HG03354 (cell line): ENCODE results near the gene CDPF1.

Source experiments
- ATAC-seq: cut with Tn5 transposase; IDR thresholded peaks from one replicate; pipeline ENCODE4 v1.9.1; 2021; ENCODE audit warnings: mild to moderate bottlenecking; ENCODE audit not compliant: unreplicated experiment, poor library complexity, severe bottlenecking

The CDPF1 gene

GRCh38 chr22:46262449-46263215 lies 12.5 kb upstream of the CDPF1 start:
- no peak for ATAC-seq

GRCh38 chr22:46260038-46260437 lies 9.9 kb upstream of the CDPF1 start:
- no peak for ATAC-seq

- no peak for ATAC-seq
These were observed 9.3 kb upstream of the CDPF1 start for GRCh38 chr22:46259374-46259773.

- no peak for ATAC-seq
These were observed 6.4 kb upstream of the CDPF1 start for GRCh38 chr22:46256358-46256958.

DNA sequence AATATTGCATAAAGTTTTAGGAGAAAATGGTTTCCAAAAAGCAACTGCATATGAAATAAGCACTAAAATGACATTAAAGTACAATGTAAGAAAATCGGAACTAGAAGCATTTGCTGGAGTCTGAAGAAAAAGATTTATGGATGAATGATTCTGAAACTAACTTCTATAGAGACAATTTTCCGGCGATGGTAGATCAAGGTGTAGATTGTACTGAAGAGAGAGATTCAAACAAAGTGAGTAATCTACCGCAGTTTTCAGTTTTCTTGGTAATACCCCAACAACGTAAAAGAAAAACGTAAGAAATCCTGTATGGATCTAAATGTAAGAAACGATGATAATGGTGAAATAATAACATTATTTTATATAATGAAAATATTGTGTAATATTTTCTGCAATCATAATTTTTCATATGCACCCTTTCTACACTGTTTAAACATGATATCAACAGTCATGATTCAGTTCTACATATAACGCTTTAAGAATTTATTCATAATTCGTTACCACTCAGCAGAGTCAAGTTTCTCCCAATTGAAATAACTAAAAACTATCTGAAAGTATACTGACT lies 1.8 kb upstream of the CDPF1 start:
- ATAC-seq = no peak

DNA sequence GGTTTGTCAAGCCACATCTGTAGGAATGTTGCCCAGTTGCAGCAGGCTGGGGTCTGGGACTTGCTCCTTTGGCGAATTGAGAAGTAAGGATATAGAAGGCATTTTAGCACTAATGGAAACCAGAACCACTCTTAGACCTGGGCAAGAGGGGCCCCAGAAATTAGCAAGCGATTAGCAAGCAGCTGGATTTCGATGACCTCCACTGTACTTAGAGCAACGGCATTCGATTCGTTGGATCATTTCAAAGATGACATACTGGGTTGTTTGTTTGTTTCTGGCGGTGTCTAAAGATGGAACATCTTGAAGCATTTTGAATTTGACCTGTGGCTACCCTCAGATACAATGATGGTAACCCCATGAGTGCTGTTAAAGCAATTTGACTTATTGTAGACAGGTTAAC lies 1.2 kb upstream of the CDPF1 start:
- no peak for ATAC-seq

GRCh38 chr22:46250783-46251125 lies 661 bp upstream of the CDPF1 start:
- peak; percentile 15 for ATAC-seq

DNA sequence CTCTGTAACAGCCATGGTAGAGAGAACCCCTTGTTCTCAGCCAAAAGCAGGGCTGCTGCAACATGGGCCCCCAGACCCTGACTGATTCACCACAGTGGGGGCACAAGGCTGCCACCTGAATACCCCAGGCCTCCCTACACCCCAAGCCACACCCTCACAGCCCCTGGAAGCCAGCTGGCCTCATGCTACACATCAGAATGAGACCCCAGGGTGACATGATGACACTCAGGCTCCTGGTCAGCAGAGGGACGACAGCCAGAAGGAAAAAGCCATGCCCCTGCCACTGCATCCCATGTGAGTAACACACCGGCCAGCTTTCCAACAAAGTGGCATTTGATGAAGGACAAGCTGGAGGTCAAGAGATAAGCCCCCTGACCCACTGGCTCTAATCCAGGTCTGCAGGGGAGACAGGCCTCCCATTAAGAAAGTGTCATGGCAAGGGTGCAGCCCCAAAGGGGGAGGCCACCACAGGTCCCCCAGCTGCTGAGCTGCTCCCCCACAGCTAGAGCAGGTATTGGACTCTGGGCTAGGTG lies 2.6 kb downstream of the CDPF1 start:
- no peak for ATAC-seq

DNA sequence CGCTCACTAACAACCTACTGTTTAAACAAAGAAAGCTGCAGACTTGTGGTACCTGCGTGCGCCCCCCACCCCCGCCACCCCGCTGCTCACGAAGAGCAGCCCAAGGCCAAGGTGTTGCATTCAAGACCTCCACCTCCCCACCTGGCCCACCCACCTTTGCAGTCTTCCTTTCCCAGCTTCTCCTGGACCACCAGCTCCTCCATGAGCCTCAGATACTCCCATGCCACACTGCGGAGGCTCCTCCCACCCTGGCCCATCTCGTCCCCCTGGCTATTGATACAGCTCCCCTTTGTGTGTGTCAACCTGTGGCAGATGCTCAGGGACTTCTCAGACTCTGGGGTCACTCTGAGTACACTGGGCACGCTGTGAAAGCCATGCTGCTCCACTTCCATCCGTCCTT lies 3.9 kb downstream of the CDPF1 start:
- ATAC-seq = no peak

DNA sequence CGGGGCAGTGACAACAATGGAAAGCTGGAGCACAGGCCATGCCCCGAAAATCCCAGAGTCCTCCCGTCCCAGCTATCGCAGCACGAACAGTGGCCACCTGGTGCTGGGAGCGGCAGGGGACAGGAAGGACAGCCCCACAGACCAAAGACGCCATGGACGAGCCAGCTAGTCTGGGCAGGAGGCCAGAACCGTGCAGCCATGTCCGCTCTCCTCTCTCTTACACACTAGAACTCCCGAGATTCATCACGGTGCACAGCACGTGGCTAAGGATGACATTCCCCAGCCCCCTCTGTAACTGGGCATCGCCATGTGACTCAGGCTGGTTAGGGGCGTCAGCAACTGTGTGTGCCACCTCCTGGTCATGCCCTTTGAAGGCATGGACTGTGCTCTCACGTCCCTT lies 4.6 kb downstream of the CDPF1 start:
- ATAC-seq = no peak

- no peak for ATAC-seq
These were observed 5.3 kb downstream of the CDPF1 start for GRCh38 chr22:46244771-46245170.

GRCh38 chr22:46242076-46242475 lies 8.0 kb downstream of the CDPF1 start:
- no peak for ATAC-seq

GRCh38 chr22:46241396-46242007 lies 8.6 kb downstream of the CDPF1 start:
- no peak for ATAC-seq

DNA sequence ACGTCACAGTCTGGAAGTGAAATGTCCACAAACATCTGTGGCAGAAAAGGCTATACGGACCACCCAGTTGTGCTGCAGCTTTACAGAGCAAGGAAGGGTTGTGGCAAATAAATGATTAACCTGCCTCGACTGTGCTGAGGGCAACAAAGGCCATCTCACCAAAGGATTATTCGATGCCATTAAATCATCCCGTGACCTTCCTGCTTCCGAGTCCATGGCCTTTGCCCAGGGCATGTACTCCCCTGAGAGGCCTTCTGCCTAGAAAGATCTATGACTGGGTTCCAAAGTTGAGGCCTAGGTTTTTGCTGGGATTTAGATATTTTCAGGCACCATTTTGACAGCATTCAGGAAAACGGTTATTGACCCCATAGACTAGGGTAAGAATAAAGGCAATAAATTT lies 9.2 kb downstream of the CDPF1 start:
- no peak for ATAC-seq

- ATAC-seq = no peak
These were observed 9.6 kb downstream of the CDPF1 start for GRCh38 chr22:46240506-46240905.

DNA sequence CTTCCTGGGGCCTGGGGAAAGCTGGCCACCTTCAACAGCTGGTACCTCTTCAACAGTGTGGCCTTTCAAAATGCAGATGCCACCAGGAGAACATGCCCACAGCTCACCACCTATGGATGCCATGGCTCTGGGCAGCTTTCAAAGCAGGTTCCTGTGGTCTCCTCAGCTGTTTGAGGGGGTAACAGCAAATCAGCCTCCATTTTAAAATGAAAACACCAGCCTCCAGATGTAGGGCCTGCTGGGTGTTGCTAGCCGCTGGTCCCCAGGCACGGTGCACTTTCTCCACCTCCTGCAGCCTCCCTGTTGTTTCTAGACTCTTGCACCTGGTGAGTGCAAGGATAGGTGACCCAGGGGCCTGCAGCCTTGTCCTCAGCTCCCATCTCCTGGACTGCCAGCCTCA lies 10.0 kb downstream of the CDPF1 start:
- no peak for ATAC-seq

- ATAC-seq = no peak
These were observed 10.6 kb downstream of the CDPF1 start for GRCh38 chr22:46239261-46240048.

DNA sequence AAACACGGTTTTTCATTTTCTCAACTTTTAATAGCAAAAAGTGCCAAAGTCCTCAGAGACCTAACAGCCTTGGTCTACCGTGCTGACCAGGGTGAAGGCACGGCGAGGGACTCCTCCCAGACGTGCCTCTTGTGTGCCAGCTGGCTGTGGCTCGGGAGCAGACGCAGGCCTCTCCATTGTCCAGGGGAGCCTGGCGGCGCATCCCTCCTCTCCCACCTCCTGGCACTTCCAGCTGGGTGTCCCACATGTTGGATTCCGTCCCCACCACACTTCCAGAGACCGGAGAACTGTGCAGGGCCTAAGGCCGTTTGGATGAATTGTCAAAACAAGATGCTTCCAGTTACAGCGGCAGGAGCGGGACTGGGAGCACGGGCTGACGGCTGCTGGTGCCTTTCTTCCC lies 11.6 kb downstream of the CDPF1 start:
- no peak for ATAC-seq

DNA sequence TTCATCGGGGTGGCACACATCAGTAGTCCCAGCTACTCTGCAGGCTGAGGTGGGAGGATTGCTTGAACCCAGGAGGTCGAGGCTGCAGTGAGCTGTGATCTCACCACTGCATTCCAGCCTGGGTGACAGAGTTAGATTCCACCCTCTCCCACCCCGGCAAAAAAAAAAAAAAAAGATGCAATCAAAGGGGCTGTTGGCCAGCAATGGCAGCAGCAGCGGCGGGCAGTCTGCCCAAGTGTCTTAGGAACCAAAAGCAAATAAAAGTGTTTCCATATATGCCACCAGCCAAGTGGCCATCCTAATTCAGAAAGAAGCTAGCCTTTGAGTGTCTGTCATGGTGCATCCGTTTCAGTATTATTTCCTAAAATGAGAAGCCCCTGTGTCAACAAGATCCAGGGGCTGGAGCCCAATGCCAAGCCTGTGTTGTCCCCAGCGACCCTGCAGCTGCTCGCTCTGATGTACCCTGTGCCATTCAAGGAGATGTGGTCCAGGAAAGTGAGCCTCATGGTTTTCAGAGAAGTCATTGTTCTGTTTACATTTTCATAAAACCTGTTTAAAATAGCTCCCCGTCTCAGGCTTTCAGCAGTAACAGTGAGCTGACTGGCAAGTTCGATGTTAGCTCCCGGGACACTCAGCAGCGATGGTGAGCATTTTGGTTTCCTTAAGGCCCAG lies 12.5 kb downstream of the CDPF1 start:
- ATAC-seq = no peak

- no peak for ATAC-seq
These were observed 15.1 kb downstream of the CDPF1 start for GRCh38 chr22:46234969-46235368.
